Adrenal gland (tissue), 12 donors: Measurements from ENCODE around the gene MSI1. TPM values are rescaled to one million over a fixed set of nuclear protein-coding genes. Genes with fewer than 3 reads are reported as not detected.
A peak's percentile ranks its signal among the peaks of the same experiment; 100 is the strongest.

ENCODE experiments used
- DNase-seq, 7 donors: peaks; one replicate each; pipeline ENCODE4 v3.0.0-alpha.2; 2019 to 2020
- H3K27ac ChIP-seq, 5 donors: fragments of 200-600 bp; sonication (generic) in 4 of 5; 1 replicate in 3 of 5; 2 replicates in 2 of 5; pipeline versions ENCODE4 v1.5.1 to v1.8.0; 2016 to 2020; ENCODE audit warnings: mild to moderate bottlenecking in 1 of 5
- H3K27me3 ChIP-seq: fragments of 200-600 bp; 2 replicates; pipeline ENCODE4 v1.8.0; 2021
- H3K36me3 ChIP-seq, 2 donors: fragments of 200-600 bp; replicated peaks in 1 of 2; 1 replicate in 1 of 2; 2 replicates in 1 of 2; pipeline versions ENCODE4 v1.5.1 to v1.8.0; 2018 to 2022
- H3K4me1 ChIP-seq, 2 donors: fragments of 200-600 bp; replicated peaks in 1 of 2; 1 replicate in 1 of 2; 2 replicates in 1 of 2; pipeline versions ENCODE4 v1.5.1 to v1.8.0; 2018 to 2021
- H3K4me3 ChIP-seq, 4 donors: fragments of 200-600 bp; sonication (generic) in 3 of 4; one replicate each; pipeline ENCODE4 v1.5.1; 2016 to 2018
- H3K9me3 ChIP-seq, 3 donors: fragments of 200-600 bp; sonication (generic) in 1 of 3; replicated peaks in 1 of 3; 1 replicate in 2 of 3; 2 replicates in 1 of 3; pipeline versions ENCODE4 v1.5.1 to v1.8.0; 2016 to 2021
- POLR2A ChIP-seq, 2 donors: fragments of 450-650 bp; IDR thresholded peaks; one replicate each; pipeline ENCODE4 v1.6.1; 2017; ENCODE audit warnings: antibody characterized with exemption in 2 of 2, mild to moderate bottlenecking in 2 of 2, moderate library complexity in 1 of 2
- WGBS, 4 donors: extraction: QIAGEN DNeasy Blood & Tissue Kit in 2 of 4; methylation state at CpG; one replicate each; pipeline versions ENCODE4 v1.1.5 to v1.1.7; 2013 to 2017; 5-methylcytosine and 5-hydroxymethylcytosine counted together
- intact Hi-C, 2 donors: fragments of 100-400 bp; cut with DNase I; formaldehyde crosslinking; loops; one replicate each; pipeline versions ENCODE4 v1.14.1 to v1.15.0; 2022 to 2023
- polyA plus RNA-seq, 3 donors: library from polyadenylated mRNA; stranded (reverse); fragments of 200-250 nt in 2 of 3; fragments of 350-450 nt in 1 of 3; fragmentation: Illumina TruSeq in 1 of 3; extraction: RNeasy Lipid Tissue Mini Kit (QIAGEN cat#74804) in 1 of 3; gene quantifications; one replicate each; pipeline ENCODE4 v1.2.3, GENCODE V29; 2013 to 2014
- total RNA-seq, 9 donors: library from RNA; depleted of rRNA in 4 of 9; stranded (reverse); fragments of >200 nt in 4 of 9; fragments of 120-200 nt in 1 of 9; fragmentation: NEBNext Ultra II Directional in 1 of 9; extraction: Animal tissue kit (Norgen Biotek cat#: 25700) in 1 of 9; gene quantifications; one replicate each; pipeline versions ENCODE4 v1.1.0 to v1.2.4, GENCODE V29; 2013 to 2023
- TF ChIP-seq, protein P1 (sequence below), 6 experiments: fragments of 450-650 bp in 4 of 6; fragments of 200-600 bp in 2 of 6; sonication (generic) in 1 of 6; IDR thresholded peaks; 1 replicate in 5 of 6; 2 replicates in 1 of 6; pipeline versions ENCODE4 v1.5.1 to v1.8.0; 2016 to 2021; ENCODE audit warnings: antibody characterized with exemption in 6 of 6, mild to moderate bottlenecking in 2 of 6, moderate library complexity in 1 of 6
- donor health status: healthy with polysubstance abuse.
- donor health status: Bipolar disorder and iron deficiency.
- donor health status: DM: yes; HTN: yes; CAD: no.
- donor health status: DM: no; HTN: no; CAD: no.
- donor health status: DM: no; HTN: no; CAD: no.
- donor health status: DM: yes; HTN: yes; CAD: no.

MSI1 gene
- total and polyA plus RNA-seq, 12 donors = 0.87 to 24.2 (median 6.7) TPM

DNA sequence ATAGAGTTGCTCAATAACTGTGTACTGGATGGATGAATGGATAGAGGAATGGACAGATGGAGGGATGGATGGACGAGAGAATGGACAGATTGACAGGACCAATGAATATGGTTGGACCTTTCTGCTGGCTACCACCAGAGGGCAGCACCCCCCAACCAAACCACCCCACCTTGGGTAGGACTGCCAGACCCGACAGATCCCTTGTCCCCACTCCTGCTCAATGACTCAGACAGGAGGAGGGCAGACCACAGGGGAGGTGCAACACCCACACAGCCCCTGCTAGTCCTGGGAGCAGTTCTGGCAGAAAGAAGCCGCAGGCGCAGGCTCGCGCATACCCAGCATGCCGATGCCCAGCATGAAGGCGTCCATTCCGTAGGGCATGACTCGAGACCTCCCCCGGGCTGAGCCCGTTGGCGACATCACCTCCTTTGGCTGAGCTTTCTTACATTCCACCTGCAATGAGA is 12.4 kb downstream of the MSI1 start:
- H3K36me3 ChIP-seq = no peaks in the 10 kb centered on the region
- no peak overlapping the region for H3K4me3 ChIP-seq
- DNase-seq = peak; percentile 82 to 95 (median 89)
- WGBS, 4 donors = 21 to 57% (median 42%) methylated on average over 9 to 13 of the region's 13 CpGs
- no peaks in the 10 kb centered on the region for H3K27me3 ChIP-seq
- intact Hi-C loops = loop anchor here (2.0 kb wide), 1 partner anchor 74 kb away; no protein-coding TSS in a partner anchor
- TF ChIP-seq, protein P1, sequence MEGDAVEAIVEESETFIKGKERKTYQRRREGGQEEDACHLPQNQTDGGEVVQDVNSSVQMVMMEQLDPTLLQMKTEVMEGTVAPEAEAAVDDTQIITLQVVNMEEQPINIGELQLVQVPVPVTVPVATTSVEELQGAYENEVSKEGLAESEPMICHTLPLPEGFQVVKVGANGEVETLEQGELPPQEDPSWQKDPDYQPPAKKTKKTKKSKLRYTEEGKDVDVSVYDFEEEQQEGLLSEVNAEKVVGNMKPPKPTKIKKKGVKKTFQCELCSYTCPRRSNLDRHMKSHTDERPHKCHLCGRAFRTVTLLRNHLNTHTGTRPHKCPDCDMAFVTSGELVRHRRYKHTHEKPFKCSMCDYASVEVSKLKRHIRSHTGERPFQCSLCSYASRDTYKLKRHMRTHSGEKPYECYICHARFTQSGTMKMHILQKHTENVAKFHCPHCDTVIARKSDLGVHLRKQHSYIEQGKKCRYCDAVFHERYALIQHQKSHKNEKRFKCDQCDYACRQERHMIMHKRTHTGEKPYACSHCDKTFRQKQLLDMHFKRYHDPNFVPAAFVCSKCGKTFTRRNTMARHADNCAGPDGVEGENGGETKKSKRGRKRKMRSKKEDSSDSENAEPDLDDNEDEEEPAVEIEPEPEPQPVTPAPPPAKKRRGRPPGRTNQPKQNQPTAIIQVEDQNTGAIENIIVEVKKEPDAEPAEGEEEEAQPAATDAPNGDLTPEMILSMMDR (IDR thresholded peaks at IDR 0.05) = peak; percentile 84 to 97 (median 96)
- TF ChIP-seq POLR2A (IDR thresholded peaks at IDR 0.05) = no peak
- no peak overlapping the region for H3K27ac ChIP-seq
- H3K4me1 ChIP-seq = peaks cover 2 to 4% of the 10 kb centered on the region in 2 donors
- H3K9me3 ChIP-seq = no peaks in the 10 kb centered on the region

DNA sequence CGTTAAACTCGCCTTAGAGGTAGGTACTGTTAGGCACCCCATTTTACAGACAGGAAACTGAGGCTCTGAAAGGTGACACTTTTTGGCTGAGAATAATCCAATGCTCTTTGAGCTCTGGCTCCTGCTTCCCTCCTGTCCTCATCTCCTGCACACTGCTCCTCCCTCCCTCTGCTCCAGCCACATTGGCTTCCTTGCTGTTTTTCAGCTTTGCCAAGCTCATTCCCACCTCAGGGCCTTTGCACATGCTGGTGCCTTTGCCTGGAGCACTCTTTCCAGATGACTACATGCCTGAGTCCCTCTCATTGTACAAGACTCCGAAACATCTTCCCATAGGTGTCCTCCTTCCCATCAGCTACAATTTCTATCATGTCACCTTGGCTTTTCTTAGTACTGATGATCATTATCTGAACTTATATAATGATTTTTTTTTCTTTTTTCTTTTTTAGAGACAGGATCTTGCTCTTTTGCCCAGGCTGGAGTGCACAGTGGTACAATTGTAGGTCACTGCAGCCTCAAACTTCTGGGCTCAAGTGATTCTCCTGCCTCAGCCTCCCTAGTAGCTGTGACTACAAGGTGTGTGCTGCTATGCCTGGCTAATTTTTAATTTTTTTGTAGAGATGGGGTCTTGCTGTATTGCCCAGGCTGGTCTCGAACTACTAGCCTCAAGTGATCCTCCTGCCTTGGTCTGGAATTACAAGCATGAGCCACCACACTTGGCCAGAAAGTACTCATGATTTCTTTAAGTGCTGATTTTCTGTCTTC is 15.2 kb downstream of the MSI1 start:
- no peak for TF ChIP-seq POLR2A (IDR thresholded peaks at IDR 0.05)
- TF ChIP-seq, protein P1 (IDR thresholded peaks at IDR 0.05) = no peak
- Histone ChIP-seq H3K4me1 (peaks cover 0 to 7% of the 10 kb centered on the region in 2 donors), H3K9me3 (no peaks in the 10 kb centered on the region), H3K27ac (no peak overlapping the region), H3K36me3 (no peaks in the 10 kb centered on the region), H3K27me3 (no peaks in the 10 kb centered on the region), H3K4me3 (no peak overlapping the region)
- no peak for DNase-seq
- 91 to 95% (median 91%) methylated on average over 4 of the region's 4 CpGs for WGBS, 4 donors
- intact Hi-C loops = no loop called here

DNA sequence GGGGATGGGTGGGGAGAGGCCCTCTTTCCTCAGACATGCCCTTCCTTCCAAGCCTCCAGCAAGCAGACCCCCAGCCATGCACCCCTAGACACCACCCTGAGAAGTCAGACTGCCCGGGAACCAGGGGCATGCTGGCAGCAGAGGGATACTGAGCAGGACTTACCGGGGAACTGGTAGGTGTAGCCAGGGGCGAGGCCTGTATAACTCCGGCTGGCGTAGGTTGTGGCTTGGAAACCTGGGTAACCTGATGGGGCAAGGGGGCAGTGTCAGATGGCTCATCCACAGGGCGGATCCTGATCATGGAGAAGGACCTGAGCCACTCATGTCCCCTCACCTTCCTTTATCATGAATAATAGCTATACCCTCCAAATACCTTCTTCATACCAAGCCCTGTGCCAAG is 15.8 kb downstream of the MSI1 start:
- intact Hi-C loops = no loop called here
- Histone ChIP-seq H3K9me3 (no peaks in the 10 kb centered on the region), H3K4me3 (no peak overlapping the region), H3K27ac (no peak overlapping the region), H3K4me1 (peaks cover 0 to 7% of the 10 kb centered on the region in 2 donors), H3K27me3 (no peaks in the 10 kb centered on the region), H3K36me3 (no peaks in the 10 kb centered on the region)
- no peak for TF ChIP-seq POLR2A (IDR thresholded peaks at IDR 0.05)
- TF ChIP-seq, protein P1 (IDR thresholded peaks at IDR 0.05) = no peak
- DNase-seq = no peak
- 40 to 100% (median 94%) methylated on average over 1 to 6 of the region's 6 CpGs for WGBS, 4 donors

DNA sequence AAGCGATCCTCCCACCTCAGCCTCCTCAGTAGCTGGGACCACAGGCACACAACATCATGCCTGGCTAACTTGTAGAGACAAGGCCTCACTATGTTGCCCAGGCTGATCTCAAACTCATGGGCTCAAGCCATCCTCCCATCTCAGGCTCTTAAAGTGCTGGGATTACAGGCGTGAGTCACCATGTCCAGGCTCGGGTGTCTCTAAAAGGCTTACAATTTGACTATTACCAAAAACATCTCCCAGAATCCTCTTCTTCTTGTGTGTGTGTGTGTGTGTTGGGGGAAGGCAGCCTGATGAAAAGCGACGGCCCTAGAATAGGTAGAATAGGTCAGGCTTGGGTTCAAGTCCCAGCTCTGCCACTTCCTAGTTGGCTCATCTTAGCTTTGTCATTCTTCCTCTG is 16.8 kb downstream of the MSI1 start:
- Histone ChIP-seq H3K4me3 (no peak overlapping the region), H3K36me3 (no peaks in the 10 kb centered on the region), H3K27ac (no peak overlapping the region), H3K9me3 (no peaks in the 10 kb centered on the region), H3K27me3 (no peaks in the 10 kb centered on the region), H3K4me1 (peaks cover 0 to 7% of the 10 kb centered on the region in 2 donors)
- TF ChIP-seq, protein P1 (IDR thresholded peaks at IDR 0.05) = no peak
- no peak for TF ChIP-seq POLR2A (IDR thresholded peaks at IDR 0.05)
- 73 to 91% (median 87%) methylated on average over 5 of the region's 5 CpGs for WGBS, 4 donors
- intact Hi-C loops = no loop called here
- DNase-seq = no peak
